Panc1 (cell line): ENCODE measurements around the gene FAM53B. TPM values are rescaled to one million over a fixed set of nuclear protein-coding genes. Genes with fewer than 3 reads are reported as not detected.

Experiments
- ATAC-seq: fragments of 200-7000 bp; cut with Tn5 transposase; 2 replicates; pipeline ENCODE4 v1.9.1; 2020; ENCODE audit warnings: mild to moderate bottlenecking, moderate library complexity
- BruUV-seq: library from RNA; stranded (reverse); fragments of 400-500 nt; replicated peaks from 2 replicates; lab custom pipeline; 2021; lab: Mats Ljungman, UMichigan
- CTCF ChIA-PET: fragments of 300-600 bp; sonication (Branson Sonifier 250); formaldehyde crosslinking; loops from one replicate; lab custom pipeline; 2022; ENCODE audit warnings: antibody characterized with exemption; lab: Charles Lee
- POLR2A ChIA-PET: fragments of 300-600 bp; sonication (Branson Sonifier 250); formaldehyde crosslinking; loops from one replicate; lab custom pipeline; 2022; ENCODE audit warnings: antibody characterized with exemption; lab: Charles Lee
- DNase-seq: peaks from one replicate; pipeline ENCODE4 v3.0.0-alpha.2; 2010; ENCODE audit warnings: low read depth, low spot score
- H3K27ac ChIP-seq: 2 replicates; pipeline ENCODE4 v1.5.1; 2011; ENCODE audit warnings: mild to moderate bottlenecking, low read length, inconsistent platforms
- H3K27me3 ChIP-seq: fragments of 200-500 bp; sonication (Bioruptor generic); 2 replicates; pipeline ENCODE4 v1.6.0; 2014; ENCODE audit warnings: low read length, inconsistent platforms; ENCODE audit not compliant: control insufficient read depth, insufficient read depth
- H3K36me3 ChIP-seq: fragments of 200-500 bp; sonication (Bioruptor generic); 2 replicates; pipeline ENCODE4 v1.5.1; 2014; ENCODE audit warnings: inconsistent platforms, mild to moderate bottlenecking, low read length, moderate library complexity; ENCODE audit not compliant: control insufficient read depth, insufficient read depth
- H3K4me1 ChIP-seq: 2 replicates; pipeline ENCODE4 v1.5.1; 2011; ENCODE audit warnings: inconsistent platforms, mild to moderate bottlenecking, low read length, moderate library complexity; ENCODE audit not compliant: control insufficient read depth, insufficient read depth
- H3K4me3 ChIP-seq, 2 experiments: 2 replicates each; pipeline ENCODE4 v1.5.1; 2011 to 2012; ENCODE audit warnings: low read depth in 2 of 2, low read length in 2 of 2, mild to moderate bottlenecking in 2 of 2, inconsistent platforms in 1 of 2, moderate library complexity in 1 of 2
- H3K9me3 ChIP-seq: fragments of 200-500 bp; sonication (Bioruptor generic); 2 replicates; pipeline ENCODE4 v1.5.1; 2014; ENCODE audit warnings: low read depth, mild to moderate bottlenecking, inconsistent platforms, low read length, moderate library complexity; ENCODE audit not compliant: control insufficient read depth, insufficient read depth
- CTCF ChIP-seq: fragments of 450-650 bp; IDR thresholded peaks from 2 replicates; pipeline ENCODE4 v1.5.1; 2017; ENCODE audit warnings: mild to moderate bottlenecking
- POLR2AphosphoS5 ChIP-seq: IDR thresholded peaks from 2 replicates; pipeline ENCODE4 v1.6.1; 2012; ENCODE audit warnings: mild to moderate bottlenecking, low read depth, low read length, moderate library complexity
- REST ChIP-seq, 2 experiments: IDR thresholded peaks; 2 replicates each; pipeline ENCODE4 v1.6.1; 2011 to 2012; ENCODE audit warnings: low read depth in 2 of 2, control low read depth in 1 of 2, low read length in 1 of 2, mild to moderate bottlenecking in 1 of 2, moderate library complexity in 1 of 2; ENCODE audit not compliant: insufficient read depth in 1 of 2
- SIN3A ChIP-seq: IDR thresholded peaks from 2 replicates; pipeline ENCODE4 v1.6.1; 2012; ENCODE audit warnings: low read depth, mild to moderate bottlenecking, low read length, moderate library complexity, borderline replicate concordance; ENCODE audit not compliant: insufficient read depth
- TCF7L2 ChIP-seq: IDR thresholded peaks from 2 replicates; pipeline ENCODE4 v1.6.1; 2011; ENCODE audit warnings: mild to moderate bottlenecking, low read depth, low read length, inconsistent platforms
- in situ Hi-C: cut with HindIII; loops from 2 replicates; pipeline ENCODE4 v1.10.0; 2016; ENCODE audit warnings: low sequenced_read_pairs, low pct_unique_long_range_greater_than_20kb
- intact Hi-C: fragments of 100-400 bp; cut with micrococcal nuclease; formaldehyde crosslinking; loops from one replicate; pipeline ENCODE4 v1.10.0; 2022; ENCODE audit not compliant: unreplicated experiment
- total RNA-seq: library from RNA; stranded (reverse); gene quantifications from one replicate; pipeline ENCODE4 v1.2.1, GENCODE V29; 2021; ENCODE audit not compliant: unreplicated experiment

FAM53B gene
- total RNA-seq, 1 experiment from 2014 or later: 42.5 TPM

GRCh38 chr10:124629415-124629814, 114.8 kb downstream of the FAM53B start:
- no peaks in the 10 kb centered on the region for H3K9me3 ChIP-seq
- no peak for DNase-seq
- no peak for ATAC-seq
- no peak overlapping the region for H3K4me3 ChIP-seq
- ChIA-PET POLR2A (no interaction called here), CTCF (no interaction called here)
- H3K27ac ChIP-seq: no peak overlapping the region
- BruUV-seq: no TSS peak
- in situ Hi-C loops (no loop called here), intact Hi-C loops (no loop called here)
- TF ChIP-seq TCF7L2: no peak
- no peak for TF ChIP-seq POLR2AphosphoS5
- H3K36me3 ChIP-seq: no peaks in the 10 kb centered on the region
- H3K27me3 ChIP-seq: no peaks in the 10 kb centered on the region
- H3K4me1 ChIP-seq: peaks cover 5% of the 10 kb centered on the region

GRCh38 chr10:124628676-124629021, 115.5 kb downstream of the FAM53B start:
- no peak overlapping the region for H3K4me3 ChIP-seq

More at GRCh38 chr10:124628676-124629021, 115.5 kb downstream of the FAM53B start:
- no TSS peak for BruUV-seq
- in situ Hi-C loops (no loop called here), intact Hi-C loops (no loop called here)
- POLR2A ChIA-PET: no interaction called here
- Histone ChIP-seq H3K27ac (no peak overlapping the region), H3K9me3 (no peaks in the 10 kb centered on the region), H3K27me3 (no peaks in the 10 kb centered on the region), H3K4me1 (peaks cover 5% of the 10 kb centered on the region), H3K36me3 (no peaks in the 10 kb centered on the region)
- TF ChIP-seq POLR2AphosphoS5: no peak
- TF ChIP-seq TCF7L2: no peak
- no peak for TF ChIP-seq REST (IDR thresholded peaks at IDR 0.05; ENCODE audit: insufficient read depth in 1 of 2, low read depth in 2 of 2, low read length in 1 of 2)
- TF ChIP-seq SIN3A: no peak
- no peak for TF ChIP-seq CTCF
- CTCF ChIA-PET: no interaction called here
- ATAC-seq (no peak), DNase-seq (no peak)
